ENCODE measurements around the gene TOMM40.
A peak's percentile ranks its signal among the peaks of the same experiment; 100 is the strongest.

Gene TOMM40

GRCh38 chr19:44951179-44952159 is 60.4 kb downstream of the TOMM40 start:
- peak; percentile 84 for TF ChIP-seq CTCF (IDR thresholded peaks at IDR 0.05; ENCODE audit: control insufficient read depth, insufficient read depth, low read depth, low read length, missing control alignments)
- no peak overlapping the region for H3K4me3 ChIP-seq (ENCODE audit: control insufficient read depth, low read depth, low read length)
- peak; percentile 52 for DNase-seq (ENCODE audit: low read depth)
